Measurements from ENCODE around the gene CARNS1. TPM values are rescaled to one million over a fixed set of nuclear protein-coding genes. Genes with fewer than 3 reads are reported as not detected.

CARNS1 gene
- total and polyA plus RNA-seq, 2 of the 13 experiments (the other 11 are each of a cell fraction or from before 2014, with no cell fraction given): not detected

DNA sequence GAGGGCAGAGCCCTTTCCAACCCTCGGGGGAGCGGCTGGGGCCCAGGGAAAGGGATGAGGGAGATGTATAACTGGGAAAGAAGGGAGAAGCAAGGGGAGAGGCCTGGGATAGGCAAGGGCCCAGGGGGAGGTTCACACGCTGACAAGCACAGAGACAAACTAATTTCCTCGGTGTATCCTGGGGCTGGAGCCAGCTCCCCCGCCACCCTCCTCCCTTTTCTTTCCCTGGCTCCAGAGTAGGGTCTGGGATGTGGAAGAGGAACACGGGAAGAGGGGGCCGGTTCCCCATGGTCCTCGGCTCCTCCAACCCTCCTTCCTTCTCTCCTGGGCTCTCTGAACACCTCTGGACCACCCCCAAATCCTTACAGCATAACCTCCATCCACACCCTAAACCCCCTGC, 48.9 kb upstream of the CARNS1 start:
- in situ Hi-C loops (cut with HindIII; ENCODE audit: extremely low pct_ligation_motif_present, low pct_unique_long_range_greater_than_20kb) (no loop called here), intact Hi-C loops (cut with micrococcal nuclease; ENCODE audit: unreplicated experiment) (no loop called here)
- Histone ChIP-seq H3K27me3 (ENCODE audit: control insufficient read depth in 1 of 2, insufficient read depth in 2 of 2, low read length in 2 of 2) (no peaks in the 10 kb centered on the region), H3K27ac (ENCODE audit: extremely low read length, insufficient read depth, low read length) (no peak overlapping the region), H3K36me3 (replicated peaks in 1 of 2; ENCODE audit: control insufficient read depth in 1 of 2, insufficient read depth in 2 of 2, low read length in 2 of 2) (no peaks in the 10 kb centered on the region), H2AFZ (ENCODE audit: low read length) (no peak overlapping the region), H3K79me2 (ENCODE audit: insufficient read depth, low read length) (no peaks in the 10 kb centered on the region), H3K9ac (ENCODE audit: insufficient read depth, low read depth, low read length) (no peak overlapping the region), H3K4me1 (ENCODE audit: insufficient read depth, low read length) (peaks cover 7% of the 10 kb centered on the region), H3K4me2 (ENCODE audit: low read depth, low read length) (no peak overlapping the region), H4K20me1 (ENCODE audit: insufficient read depth, low read length) (no peaks in the 10 kb centered on the region), H3K4me3 (replicated peaks in 1 of 3; ENCODE audit: insufficient read depth in 1 of 3, low read depth in 2 of 3, low read length in 3 of 3) (no peak overlapping the region), H3K9me3 (ENCODE audit: low read length) (no peaks in the 10 kb centered on the region)
- ChIA-PET POLR2A (no interaction called here), CTCF (ENCODE audit: low intra/inter-chr PET ratio, low total read pairs) (no interaction called here)
- TF ChIP-seq, protein P1, sequence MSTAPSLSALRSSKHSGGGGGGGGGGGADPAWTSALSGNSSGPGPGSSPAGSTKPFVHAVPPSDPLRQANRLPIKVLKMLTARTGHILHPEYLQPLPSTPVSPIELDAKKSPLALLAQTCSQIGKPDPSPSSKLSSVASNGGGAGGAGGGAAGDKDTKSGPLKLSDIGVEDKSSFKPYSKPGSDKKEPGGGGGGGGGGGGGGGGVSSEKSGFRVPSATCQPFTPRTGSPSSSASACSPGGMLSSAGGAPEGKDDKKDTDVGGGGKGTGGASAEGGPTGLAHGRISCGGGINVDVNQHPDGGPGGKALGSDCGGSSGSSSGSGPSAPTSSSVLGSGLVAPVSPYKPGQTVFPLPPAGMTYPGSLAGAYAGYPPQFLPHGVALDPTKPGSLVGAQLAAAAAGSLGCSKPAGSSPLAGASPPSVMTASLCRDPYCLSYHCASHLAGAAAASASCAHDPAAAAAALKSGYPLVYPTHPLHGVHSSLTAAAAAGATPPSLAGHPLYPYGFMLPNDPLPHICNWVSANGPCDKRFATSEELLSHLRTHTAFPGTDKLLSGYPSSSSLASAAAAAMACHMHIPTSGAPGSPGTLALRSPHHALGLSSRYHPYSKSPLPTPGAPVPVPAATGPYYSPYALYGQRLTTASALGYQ (CRISPR knock-in tag; IDR thresholded peaks at IDR 0.05): no peak
- no peak for TF ChIP-seq MATR3 (CRISPR knock-in tag; IDR thresholded peaks at IDR 0.05)
- TF ChIP-seq NR3C1 (CRISPR knock-in tag; IDR thresholded peaks at IDR 0.05): no peak
- TF ChIP-seq, protein P2, sequence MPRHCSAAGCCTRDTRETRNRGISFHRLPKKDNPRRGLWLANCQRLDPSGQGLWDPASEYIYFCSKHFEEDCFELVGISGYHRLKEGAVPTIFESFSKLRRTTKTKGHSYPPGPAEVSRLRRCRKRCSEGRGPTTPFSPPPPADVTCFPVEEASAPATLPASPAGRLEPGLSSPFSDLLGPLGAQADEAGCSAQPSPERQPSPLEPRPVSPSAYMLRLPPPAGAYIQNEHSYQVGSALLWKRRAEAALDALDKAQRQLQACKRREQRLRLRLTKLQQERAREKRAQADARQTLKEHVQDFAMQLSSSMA (CRISPR knock-in tag; IDR thresholded peaks at IDR 0.05): no peak
- no peak for TF ChIP-seq ZNF543 (CRISPR knock-in tag; IDR thresholded peaks at IDR 0.05)
- TF ChIP-seq, protein P3, sequence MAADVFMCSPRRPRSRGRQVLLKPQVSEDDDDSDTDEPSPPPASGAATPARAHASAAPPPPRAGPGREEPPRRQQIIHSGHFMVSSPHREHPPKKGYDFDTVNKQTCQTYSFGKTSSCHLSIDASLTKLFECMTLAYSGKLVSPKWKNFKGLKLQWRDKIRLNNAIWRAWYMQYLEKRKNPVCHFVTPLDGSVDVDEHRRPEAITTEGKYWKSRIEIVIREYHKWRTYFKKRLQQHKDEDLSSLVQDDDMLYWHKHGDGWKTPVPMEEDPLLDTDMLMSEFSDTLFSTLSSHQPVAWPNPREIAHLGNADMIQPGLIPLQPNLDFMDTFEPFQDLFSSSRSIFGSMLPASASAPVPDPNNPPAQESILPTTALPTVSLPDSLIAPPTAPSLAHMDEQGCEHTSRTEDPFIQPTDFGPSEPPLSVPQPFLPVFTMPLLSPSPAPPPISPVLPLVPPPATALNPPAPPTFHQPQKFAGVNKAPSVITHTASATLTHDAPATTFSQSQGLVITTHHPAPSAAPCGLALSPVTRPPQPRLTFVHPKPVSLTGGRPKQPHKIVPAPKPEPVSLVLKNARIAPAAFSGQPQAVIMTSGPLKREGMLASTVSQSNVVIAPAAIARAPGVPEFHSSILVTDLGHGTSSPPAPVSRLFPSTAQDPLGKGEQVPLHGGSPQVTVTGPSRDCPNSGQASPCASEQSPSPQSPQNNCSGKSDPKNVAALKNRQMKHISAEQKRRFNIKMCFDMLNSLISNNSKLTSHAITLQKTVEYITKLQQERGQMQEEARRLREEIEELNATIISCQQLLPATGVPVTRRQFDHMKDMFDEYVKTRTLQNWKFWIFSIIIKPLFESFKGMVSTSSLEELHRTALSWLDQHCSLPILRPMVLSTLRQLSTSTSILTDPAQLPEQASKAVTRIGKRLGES (CRISPR knock-in tag; IDR thresholded peaks at IDR 0.05; ENCODE audit: borderline replicate concordance): no peak
- TF ChIP-seq, protein P4, sequence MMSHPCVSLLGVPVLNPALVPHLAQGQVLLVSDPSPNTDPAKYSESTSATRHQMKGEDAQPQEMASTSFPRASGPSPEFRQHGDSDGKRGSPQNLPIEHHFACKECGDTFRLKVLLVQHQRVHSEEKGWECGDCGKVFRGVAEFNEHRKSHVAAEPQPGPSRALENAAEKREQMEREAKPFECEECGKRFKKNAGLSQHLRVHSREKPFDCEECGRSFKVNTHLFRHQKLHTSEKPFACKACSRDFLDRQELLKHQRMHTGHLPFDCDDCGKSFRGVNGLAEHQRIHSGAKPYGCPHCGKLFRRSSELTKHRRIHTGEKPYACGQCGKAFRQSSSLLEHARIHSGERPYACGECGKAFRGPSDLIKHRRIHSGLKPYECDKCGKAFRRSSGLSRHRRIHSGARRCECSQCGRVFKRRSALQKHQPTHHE (CRISPR knock-in tag; IDR thresholded peaks at IDR 0.05; ENCODE audit: borderline replicate concordance): no peak
- TF ChIP-seq ISL2 (CRISPR knock-in tag; IDR thresholded peaks at IDR 0.05): no peak
- no TSS peak for BruUV-seq (replicated peaks)
- ATAC-seq: no peak
- FAIRE-seq: no peak
- 87% methylated on average over 8 of the region's 8 CpGs for WGBS (ENCODE audit: low lambda C conversion rate)
- DNase-seq (ENCODE audit: low spot score): no peak
